ENCODE results near the gene NPEPPS.
"Not testable (repeated sequence)": the region's sequence is repeated elsewhere in the genome, so short reads cannot be mapped to it uniquely, and the experiment has no call there.

NPEPPS gene, protein sequence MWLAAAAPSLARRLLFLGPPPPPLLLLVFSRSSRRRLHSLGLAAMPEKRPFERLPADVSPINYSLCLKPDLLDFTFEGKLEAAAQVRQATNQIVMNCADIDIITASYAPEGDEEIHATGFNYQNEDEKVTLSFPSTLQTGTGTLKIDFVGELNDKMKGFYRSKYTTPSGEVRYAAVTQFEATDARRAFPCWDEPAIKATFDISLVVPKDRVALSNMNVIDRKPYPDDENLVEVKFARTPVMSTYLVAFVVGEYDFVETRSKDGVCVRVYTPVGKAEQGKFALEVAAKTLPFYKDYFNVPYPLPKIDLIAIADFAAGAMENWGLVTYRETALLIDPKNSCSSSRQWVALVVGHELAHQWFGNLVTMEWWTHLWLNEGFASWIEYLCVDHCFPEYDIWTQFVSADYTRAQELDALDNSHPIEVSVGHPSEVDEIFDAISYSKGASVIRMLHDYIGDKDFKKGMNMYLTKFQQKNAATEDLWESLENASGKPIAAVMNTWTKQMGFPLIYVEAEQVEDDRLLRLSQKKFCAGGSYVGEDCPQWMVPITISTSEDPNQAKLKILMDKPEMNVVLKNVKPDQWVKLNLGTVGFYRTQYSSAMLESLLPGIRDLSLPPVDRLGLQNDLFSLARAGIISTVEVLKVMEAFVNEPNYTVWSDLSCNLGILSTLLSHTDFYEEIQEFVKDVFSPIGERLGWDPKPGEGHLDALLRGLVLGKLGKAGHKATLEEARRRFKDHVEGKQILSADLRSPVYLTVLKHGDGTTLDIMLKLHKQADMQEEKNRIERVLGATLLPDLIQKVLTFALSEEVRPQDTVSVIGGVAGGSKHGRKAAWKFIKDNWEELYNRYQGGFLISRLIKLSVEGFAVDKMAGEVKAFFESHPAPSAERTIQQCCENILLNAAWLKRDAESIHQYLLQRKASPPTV

GRCh38 chr17:47530557-47531232 lies at the start of gene NPEPPS:
NPEPPS (plus strand) TSS chr17:47531108; CDS start chr17:47531301, 193 bp downstream.
- peak within 1 kb of the TSS; percentile 86 for H3K27ac Mint-ChIP-seq
- peak within 1 kb of the TSS; percentile 90 for H3K4me3 Mint-ChIP-seq
- DNase-seq (ENCODE audit: low spot score in 2 of 2) (peak; percentile 65 to 75), ATAC-seq (ENCODE audit: low read depth) (peak; percentile 81)
- not testable (repeated sequence) for H3K36me3 Mint-ChIP-seq, H3K27me3 Mint-ChIP-seq, H3K4me1 Mint-ChIP-seq, H3K9me3 Mint-ChIP-seq

DNA sequence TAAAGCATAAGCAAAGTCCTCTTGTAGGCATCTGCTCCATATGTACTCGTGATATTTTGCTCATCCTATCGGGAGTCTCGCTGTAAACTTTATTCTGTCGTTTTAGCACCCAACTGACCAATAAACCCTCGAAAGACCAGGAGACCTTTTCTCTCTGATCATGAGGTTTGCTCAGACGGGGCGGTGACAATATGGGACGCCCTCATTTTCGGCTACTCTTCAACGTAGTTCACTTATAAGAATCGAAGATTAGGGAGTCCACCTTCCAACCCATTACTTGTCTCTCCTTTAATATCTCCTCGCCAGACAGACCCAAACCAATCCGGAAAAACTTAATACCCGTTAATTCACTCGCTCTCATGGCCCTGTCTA lies 39.1 kb upstream of the NPEPPS start:
- not testable (repeated sequence) for H3K9me3 Mint-ChIP-seq, H3K4me1 Mint-ChIP-seq, H3K27me3 Mint-ChIP-seq, H3K36me3 Mint-ChIP-seq
- ATAC-seq (ENCODE audit: low read depth) (peak; percentile 1), DNase-seq (ENCODE audit: low spot score in 2 of 2) (peak in 1 of 2 donors; percentile 43)
- peak overlapping the region; percentile 90 for H3K4me3 Mint-ChIP-seq
- peak overlapping the region; percentile 92 for H3K27ac Mint-ChIP-seq

- H3K9me3 Mint-ChIP-seq; H3K27me3 Mint-ChIP-seq; H3K27ac Mint-ChIP-seq; H3K4me3 Mint-ChIP-seq; H3K36me3 Mint-ChIP-seq; H3K4me1 Mint-ChIP-seq; DNase-seq (ENCODE audit: low spot score in 2 of 2); ATAC-seq (ENCODE audit: low read depth): not testable (repeated sequence)
These were observed 31.8 kb upstream of the NPEPPS start for GRCh38 chr17:47499074-47499473.

DNA sequence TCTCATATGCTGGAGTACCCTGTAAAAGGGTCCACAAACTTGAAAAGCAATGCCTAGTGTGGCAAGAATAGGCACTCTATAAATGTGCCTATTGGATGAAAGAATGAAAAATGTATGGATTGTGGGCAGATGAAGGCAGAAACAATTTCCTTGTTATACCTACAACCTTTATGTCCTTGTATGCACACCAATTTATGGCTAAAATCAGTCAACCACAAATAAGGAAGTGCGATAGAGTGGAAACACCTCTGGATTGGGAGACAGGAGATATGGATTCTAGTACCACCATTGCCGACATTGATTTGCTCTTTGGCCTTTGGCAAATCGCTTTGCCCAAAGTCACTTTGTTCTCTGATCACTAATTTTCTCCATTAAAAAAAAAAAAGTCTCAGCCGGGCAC lies 31.4 kb upstream of the NPEPPS start:
- not testable (repeated sequence) for H3K36me3 Mint-ChIP-seq; H3K4me3 Mint-ChIP-seq; H3K27ac Mint-ChIP-seq; H3K9me3 Mint-ChIP-seq; H3K27me3 Mint-ChIP-seq; ATAC-seq (ENCODE audit: low read depth); DNase-seq (ENCODE audit: low spot score in 2 of 2); H3K4me1 Mint-ChIP-seq

DNA sequence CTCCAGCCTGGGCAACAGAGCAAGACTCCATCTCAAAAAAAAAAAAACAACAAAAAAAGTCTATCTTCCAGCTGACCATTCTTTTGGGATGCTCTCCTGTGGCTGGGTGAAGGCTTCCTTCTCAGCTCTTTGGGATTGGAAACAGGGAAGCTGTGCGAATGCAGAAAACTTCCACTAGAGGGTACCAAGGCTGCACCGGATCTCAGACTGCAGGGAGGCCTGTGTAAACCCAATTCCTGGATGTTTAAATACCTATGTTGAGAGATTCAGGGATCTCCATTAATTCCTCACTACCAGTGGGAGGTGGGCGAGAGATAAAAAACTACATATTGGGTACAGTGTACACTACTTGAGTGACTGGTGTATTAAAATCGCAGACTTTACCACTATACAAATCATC lies 30.3 kb upstream of the NPEPPS start:
- not testable (repeated sequence) for H3K4me3 Mint-ChIP-seq; H3K4me1 Mint-ChIP-seq; DNase-seq (ENCODE audit: low spot score in 2 of 2); H3K27me3 Mint-ChIP-seq; H3K27ac Mint-ChIP-seq; H3K36me3 Mint-ChIP-seq; H3K9me3 Mint-ChIP-seq
- ATAC-seq (ENCODE audit: low read depth), result peak; percentile 35

GRCh38 chr17:47502122-47502731 lies 28.7 kb upstream of the NPEPPS start:
- not testable (repeated sequence) for H3K4me1 Mint-ChIP-seq; H3K4me3 Mint-ChIP-seq; H3K9me3 Mint-ChIP-seq; H3K27ac Mint-ChIP-seq; DNase-seq (ENCODE audit: low spot score in 2 of 2); H3K36me3 Mint-ChIP-seq; H3K27me3 Mint-ChIP-seq
- ATAC-seq (ENCODE audit: low read depth), result peak; percentile 34

DNA sequence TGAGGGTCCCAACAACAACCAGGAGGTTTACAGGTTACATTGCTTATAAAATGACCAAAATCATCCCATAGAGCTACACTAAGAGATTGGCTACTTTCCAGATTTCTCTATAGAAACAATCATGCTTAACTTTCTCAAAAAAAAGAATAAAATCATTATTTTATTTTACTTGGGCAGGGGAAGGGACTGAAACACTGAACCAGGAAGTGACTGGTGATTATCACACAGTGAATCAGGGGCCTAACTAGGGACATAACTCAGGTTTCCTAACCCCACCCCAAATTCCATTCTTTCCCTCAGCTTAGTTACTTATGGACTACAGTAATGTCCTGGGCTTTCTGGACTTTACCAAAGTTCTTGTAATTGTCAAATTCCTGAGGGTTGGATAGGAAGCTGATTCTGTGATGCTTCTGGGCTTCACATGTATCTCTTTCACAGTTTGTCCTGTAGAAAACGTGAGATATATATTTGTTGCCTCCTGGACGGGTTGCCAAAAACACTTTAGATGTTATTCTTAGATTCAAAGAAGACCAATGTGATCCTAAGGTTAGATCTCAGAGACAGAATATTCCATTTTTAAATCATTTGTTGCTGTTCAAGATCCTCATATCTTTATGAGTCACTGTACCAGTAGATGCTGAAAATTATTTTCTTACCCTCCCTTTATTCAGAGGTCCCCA lies 28.0 kb upstream of the NPEPPS start:
- not testable (repeated sequence) for DNase-seq (ENCODE audit: low spot score in 2 of 2); H3K9me3 Mint-ChIP-seq; H3K27ac Mint-ChIP-seq; H3K4me3 Mint-ChIP-seq; ATAC-seq (ENCODE audit: low read depth); H3K36me3 Mint-ChIP-seq; H3K4me1 Mint-ChIP-seq; H3K27me3 Mint-ChIP-seq

DNA sequence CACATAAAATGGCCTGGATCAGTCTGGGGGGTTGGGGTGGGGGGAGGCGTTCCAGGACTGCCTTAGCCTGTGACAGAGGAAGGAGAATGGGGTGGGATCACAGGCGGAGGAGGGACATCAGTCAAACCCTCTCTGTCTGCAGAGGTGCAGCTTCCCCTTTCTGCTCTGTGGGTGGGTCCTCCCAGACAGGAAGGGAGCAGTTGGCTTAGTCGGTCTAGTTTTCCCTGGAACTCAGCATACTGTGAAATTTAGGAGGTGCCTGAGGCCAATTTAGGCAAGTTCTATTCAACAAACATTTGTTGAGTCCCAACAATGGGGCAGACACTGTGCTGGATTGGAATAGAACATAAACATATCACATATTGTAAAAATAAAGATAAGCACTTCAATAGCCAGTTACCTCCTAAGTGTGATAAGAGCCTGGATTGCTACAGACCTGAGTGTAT lies 19.2 kb upstream of the NPEPPS start:
- ATAC-seq (ENCODE audit: low read depth), result peak; percentile 66
- not testable (repeated sequence) for H3K4me3 Mint-ChIP-seq; H3K27me3 Mint-ChIP-seq; DNase-seq (ENCODE audit: low spot score in 2 of 2); H3K4me1 Mint-ChIP-seq; H3K36me3 Mint-ChIP-seq; H3K9me3 Mint-ChIP-seq; H3K27ac Mint-ChIP-seq

GRCh38 chr17:47513301-47513700 lies 17.6 kb upstream of the NPEPPS start:
- H3K36me3 Mint-ChIP-seq; H3K4me1 Mint-ChIP-seq; H3K27me3 Mint-ChIP-seq; ATAC-seq (ENCODE audit: low read depth); H3K4me3 Mint-ChIP-seq; H3K27ac Mint-ChIP-seq; H3K9me3 Mint-ChIP-seq; DNase-seq (ENCODE audit: low spot score in 2 of 2): not testable (repeated sequence)

- H3K27me3 Mint-ChIP-seq; H3K36me3 Mint-ChIP-seq; H3K4me1 Mint-ChIP-seq; H3K4me3 Mint-ChIP-seq; H3K9me3 Mint-ChIP-seq; DNase-seq (ENCODE audit: low spot score in 2 of 2); ATAC-seq (ENCODE audit: low read depth); H3K27ac Mint-ChIP-seq: not testable (repeated sequence)
These were observed 12.0 kb upstream of the NPEPPS start for GRCh38 chr17:47518880-47519279.

GRCh38 chr17:47519365-47519764 lies 11.5 kb upstream of the NPEPPS start:
- not testable (repeated sequence) for H3K9me3 Mint-ChIP-seq; H3K27ac Mint-ChIP-seq; ATAC-seq (ENCODE audit: low read depth); H3K27me3 Mint-ChIP-seq; H3K4me3 Mint-ChIP-seq; H3K4me1 Mint-ChIP-seq; DNase-seq (ENCODE audit: low spot score in 2 of 2); H3K36me3 Mint-ChIP-seq

GRCh38 chr17:47520279-47520678 lies 10.6 kb upstream of the NPEPPS start:
- H3K9me3 Mint-ChIP-seq; H3K27me3 Mint-ChIP-seq; ATAC-seq (ENCODE audit: low read depth); H3K27ac Mint-ChIP-seq; DNase-seq (ENCODE audit: low spot score in 2 of 2); H3K36me3 Mint-ChIP-seq; H3K4me1 Mint-ChIP-seq; H3K4me3 Mint-ChIP-seq: not testable (repeated sequence)

DNA sequence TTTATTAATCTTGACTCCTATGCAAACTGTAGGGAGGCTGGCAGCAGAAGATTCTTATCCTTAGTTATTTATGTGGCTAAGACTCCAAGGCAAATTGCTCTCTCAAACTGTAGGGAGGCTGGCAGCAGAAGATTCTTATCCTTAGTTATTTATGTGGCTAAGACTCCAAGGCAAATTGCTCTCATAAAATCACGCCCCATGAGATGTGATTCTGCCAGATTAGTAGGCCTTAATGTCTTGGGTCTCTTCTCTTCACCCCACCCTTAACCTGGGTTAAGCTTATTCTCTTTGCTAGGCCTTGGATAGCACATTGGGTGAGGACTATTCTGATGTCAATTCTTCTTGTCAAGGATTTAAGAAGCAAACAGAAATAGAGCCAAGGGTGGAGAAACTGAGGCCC lies 9.5 kb upstream of the NPEPPS start:
- not testable (repeated sequence) for H3K4me3 Mint-ChIP-seq; DNase-seq (ENCODE audit: low spot score in 2 of 2); H3K36me3 Mint-ChIP-seq; H3K27ac Mint-ChIP-seq; H3K4me1 Mint-ChIP-seq; H3K9me3 Mint-ChIP-seq; H3K27me3 Mint-ChIP-seq; ATAC-seq (ENCODE audit: low read depth)
